K562 (cell line): ENCODE data around the gene ZEB2. TPM values are rescaled to one million over a fixed set of nuclear protein-coding genes. Genes with fewer than 3 reads are reported as not detected.
A peak's percentile ranks its signal among the peaks of the same experiment; 100 is the strongest.

Source experiments
- ATAC-seq: fragments of 200-7000 bp; cut with Tn5 transposase; 3 replicates; pipeline ENCODE4 v1.9.1; 2020; ENCODE audit warnings: moderate library complexity
- BruUV-seq: library from RNA; stranded (reverse); fragments of 400-500 nt; replicated peaks from 2 replicates; lab custom pipeline; 2021; lab: Mats Ljungman, UMichigan
- CTCF ChIA-PET: fragments of 300-600 bp; formaldehyde crosslinking; extraction: SDS; loops from one replicate; lab custom pipeline; 2021; ENCODE audit warnings: low intra/inter-chr PET ratio; lab: Yijun Ruan, JAX
- POLR2A ChIA-PET: fragments of 300-600, 350-650 bp; sonication (Branson Sonifier 250); formaldehyde crosslinking; extraction: SDS; loops from one replicate; lab custom pipeline; 2021; ENCODE audit warnings: antibody characterized with exemption, inconsistent platforms; lab: Yijun Ruan, JAX
- DNase-seq, 4 experiments: peaks; one replicate each; pipeline versions ENCODE4 v3.0.0 to v3.0.0-alpha.2; 2011 to 2018; ENCODE audit warnings: low spot score in 3 of 4, mixed read lengths in 3 of 4; ENCODE audit errors: extremely low read depth in 1 of 4
- FAIRE-seq: peaks from 2 replicates; lab custom pipeline; 2011; peaks lifted over from hg19 to GRCh38; lab: Jason Lieb, UNC
- H2AFZ ChIP-seq: 2 replicates; pipeline ENCODE4 v1.6.0; 2011; ENCODE audit warnings: low read depth, low read length, control low read depth, inconsistent platforms
- H3K27ac ChIP-seq: fragments of 200-600 bp; 3 replicates; pipeline ENCODE4 v1.8.0; 2011; ENCODE audit warnings: low read depth, mild to moderate bottlenecking, control low read depth, inconsistent platforms, low read length, moderate library complexity, mixed read lengths; ENCODE audit errors: extremely low read depth
- H3K27me3 ChIP-seq, 2 experiments: fragments of 300-600 bp in 1 of 2; 2 replicates in 1 of 2; 3 replicates in 1 of 2; pipeline versions ENCODE4 v1.6.0 to v1.8.0; 2011; ENCODE audit warnings: inconsistent platforms in 2 of 2, low read length in 2 of 2, mild to moderate bottlenecking in 1 of 2, mixed read lengths in 1 of 2, moderate library complexity in 1 of 2; ENCODE audit not compliant: control insufficient read depth in 2 of 2, insufficient read depth in 2 of 2
- H3K36me3 ChIP-seq: fragments of 300-600 bp; 3 replicates; pipeline ENCODE4 v1.8.0; 2011; ENCODE audit warnings: mild to moderate bottlenecking, low read length, inconsistent platforms; ENCODE audit not compliant: control insufficient read depth, insufficient read depth
- H3K4me1 ChIP-seq, 2 experiments: fragments of 200-600 bp in 1 of 2; replicated peaks in 1 of 2; 2 replicates in 1 of 2; 3 replicates in 1 of 2; pipeline versions ENCODE4 v1.5.1 to v1.8.0; 2011; ENCODE audit warnings: inconsistent platforms in 2 of 2, low read length in 2 of 2, mild to moderate bottlenecking in 1 of 2, mixed read lengths in 1 of 2, moderate library complexity in 1 of 2; ENCODE audit not compliant: control insufficient read depth in 2 of 2, insufficient read depth in 2 of 2
- H3K4me2 ChIP-seq: 2 replicates; pipeline ENCODE4 v1.6.1; 2011; ENCODE audit warnings: low read length, control low read depth, inconsistent platforms, mixed read lengths; ENCODE audit not compliant: insufficient read depth
- H3K4me3 ChIP-seq: fragments of 200-600 bp; sonication (generic), shearing (Covaris generic); 2 replicates; pipeline ENCODE4 v1.5.1; 2016; ENCODE audit warnings: control low read depth, inconsistent platforms
- H3K79me2 ChIP-seq: fragments of 200-600 bp; 3 replicates; pipeline ENCODE4 v1.8.0; 2011; ENCODE audit warnings: low read length, inconsistent platforms; ENCODE audit not compliant: control insufficient read depth, insufficient read depth
- H3K9ac ChIP-seq, 2 experiments: 2 replicates each; pipeline versions ENCODE4 v1.6.0 to v1.6.1; 2011; ENCODE audit warnings: low read depth in 2 of 2, low read length in 2 of 2, control low read depth in 1 of 2, inconsistent platforms in 1 of 2, mild to moderate bottlenecking in 1 of 2, mixed read lengths in 1 of 2; ENCODE audit not compliant: insufficient read depth in 1 of 2
- H3K9me1 ChIP-seq: one replicate; pipeline ENCODE4 v1.6.0; 2011; ENCODE audit warnings: inconsistent platforms, mild to moderate bottlenecking, low read length, moderate library complexity; ENCODE audit not compliant: control insufficient read depth, insufficient read depth
- H3K9me3 ChIP-seq: replicated peaks from 2 replicates; pipeline ENCODE4 v1.5.1; 2011; ENCODE audit warnings: low read depth, low read length, inconsistent platforms; ENCODE audit not compliant: control insufficient read depth, insufficient read depth
- H4K20me1 ChIP-seq: replicated peaks from 2 replicates; pipeline ENCODE4 v1.6.1; 2011; ENCODE audit warnings: low read length, inconsistent platforms, mixed read lengths; ENCODE audit not compliant: control insufficient read depth, insufficient read depth
- CBFA2T2 ChIP-seq: fragments of 450-650 bp; conservative IDR thresholded peaks from 2 replicates; pipeline ENCODE4 v1.6.1; 2017; ENCODE audit warnings: mild to moderate bottlenecking
- CHD1 ChIP-seq: fragments of 200-600 bp; sonication (generic); IDR thresholded peaks from one replicate; pipeline ENCODE4 v1.6.1; 2012; ENCODE audit warnings: mild to moderate bottlenecking, moderate library complexity, low read length, inconsistent platforms
- EP300 ChIP-seq: IDR thresholded peaks from 2 replicates; pipeline ENCODE4 v1.6.1; 2012; ENCODE audit warnings: low read length, improper control_type of control experiment
- ERF ChIP-seq: fragments of 450-650 bp; formaldehyde crosslinking; IDR thresholded peaks from 2 replicates; pipeline ENCODE4 v1.4.0; 2020; ENCODE audit warnings: mild to moderate bottlenecking, mixed read lengths
- FOXK2 ChIP-seq, 2 experiments: fragments of 450-650 bp; IDR thresholded peaks in 1 of 2; conservative IDR thresholded peaks in 1 of 2; 2 replicates each; pipeline ENCODE4 v1.6.1; 2016; ENCODE audit warnings: low read depth in 2 of 2, mild to moderate bottlenecking in 1 of 2
- GABPB1 ChIP-seq: sonication (generic); formaldehyde crosslinking; IDR thresholded peaks from 2 replicates; pipeline ENCODE4 v1.8.0; 2022; ENCODE audit warnings: mild to moderate bottlenecking, missing genetic modification reagents
- MTA1 ChIP-seq: fragments of 450-650 bp; IDR thresholded peaks from 2 replicates; pipeline ENCODE4 v1.6.1; 2017; ENCODE audit warnings: borderline replicate concordance
- PYGO2 ChIP-seq: fragments of 450-650 bp; IDR thresholded peaks from 2 replicates; pipeline ENCODE4 v1.6.1; 2016; ENCODE audit warnings: mild to moderate bottlenecking, missing genetic modification characterization, moderate library complexity, missing compliant biosample characterization
- SAP30 ChIP-seq: fragments of 200-600 bp; sonication (generic); IDR thresholded peaks from 2 replicates; pipeline ENCODE4 v1.6.1; 2012; ENCODE audit warnings: borderline replicate concordance, low read depth, mild to moderate bottlenecking, moderate library complexity, low read length, control low read depth, inconsistent platforms; ENCODE audit not compliant: insufficient read depth, poor library complexity, severe bottlenecking
- SMAD4 ChIP-seq: fragments of 250-450 bp; sonication (Bioruptor Pico); conservative IDR thresholded peaks from 2 replicates; pipeline ENCODE4 v1.8.0; 2021; ENCODE audit warnings: inconsistent platforms, mild to moderate bottlenecking, moderate library complexity
- STAT5A ChIP-seq: IDR thresholded peaks from 2 replicates; pipeline ENCODE4 v1.6.1; 2012; ENCODE audit warnings: low read length, inconsistent platforms, borderline replicate concordance
- TAF1 ChIP-seq: IDR thresholded peaks from 2 replicates; pipeline ENCODE4 v1.6.1; 2011; ENCODE audit warnings: mild to moderate bottlenecking, low read length, moderate library complexity; ENCODE audit not compliant: insufficient read depth, control insufficient read depth, severe bottlenecking; ENCODE audit errors: extremely low read depth
- TAL1 ChIP-seq: fragments of 450-650 bp; IDR thresholded peaks from 2 replicates; pipeline ENCODE4 v1.6.1; 2016; ENCODE audit warnings: mild to moderate bottlenecking
- ZBTB1 ChIP-seq: sonication (generic); formaldehyde crosslinking; IDR thresholded peaks from 2 replicates; pipeline ENCODE4 v1.8.1; 2023; ENCODE audit warnings: missing genetic modification reagents, low read depth, mild to moderate bottlenecking, borderline replicate concordance
- WGBS: fragments of 100-300 bp; shearing (Covaris generic); methylation state at CpG from one replicate; pipeline ENCODE4 v1.1.6; 2016; ENCODE audit warnings: low coverage, mixed read lengths; ENCODE audit not compliant: insufficient coverage; ENCODE audit errors: missing lambda C conversion rate; 5-methylcytosine and 5-hydroxymethylcytosine counted together
- in situ Hi-C: fragments of 300-500 bp; cut with MboI; formaldehyde crosslinking; loops from 4 replicates; pipeline ENCODE4 v1.15.0; 2018; ENCODE audit warnings: inconsistent platforms, mixed read lengths
- intact Hi-C: fragments of 100-400 bp; cut with micrococcal nuclease; formaldehyde crosslinking; loops from 2 replicates; pipeline ENCODE4 v1.14.2; 2022
- polyA plus RNA-seq, 8 experiments: library from polyadenylated mRNA; depleted of rRNA in 4 of 8; stranded (reverse) in 5 of 8; unstranded in 3 of 8; fragments of >200 nt; fragmentation: Nextera tagmentation in 2 of 8; fragmentation: Illumina TruSeq in 1 of 8; extraction: Ambion mirVana in 2 of 8; extraction: Trizol in 1 of 8; gene quantifications; 2 replicates each; pipeline versions ENCODE4 v1.2.1 to v1.2.3, GENCODE V29; 2011 to 2014; ENCODE audit warnings: inconsistent platforms in 1 of 8, missing spikeins in 1 of 8
- total RNA-seq, 7 experiments: library from RNA; depleted of rRNA in 6 of 7; stranded (reverse); fragments of >200 nt in 6 of 7; fragmentation: Illumina TruSeq in 2 of 7; extraction: Trizol in 2 of 7; gene quantifications; 2 replicates each; pipeline versions ENCODE4 v1.2.1 to v1.2.3, GENCODE V29; 2011 to 2021; ENCODE audit warnings: low replicate concordance in 1 of 7
- TF ChIP-seq, protein P1 (sequence below): fragments of 150-350 bp; IDR thresholded peaks from 2 replicates; pipeline ENCODE4 v1.6.1; 2014; ENCODE audit warnings: low read depth, mild to moderate bottlenecking, low read length, borderline replicate concordance
- TF ChIP-seq, protein P2 (sequence below): fragments of 250-450 bp; sonication (Bioruptor Pico); IDR thresholded peaks from 2 replicates; pipeline ENCODE4 v1.9.0; 2021; ENCODE audit warnings: mild to moderate bottlenecking
- TF ChIP-seq, protein P3 (sequence below): fragments of 450-650 bp; IDR thresholded peaks from 2 replicates; pipeline ENCODE4 v1.6.1; 2014; ENCODE audit warnings: low read depth, mild to moderate bottlenecking, moderate library complexity, borderline replicate concordance

ZEB2 gene
- total and polyA plus RNA-seq, 9 of the 15 experiments (the other 6 are each of a cell fraction or from before 2014, with no cell fraction given): 15.1 to 113 (median 72.3) TPM

DNA sequence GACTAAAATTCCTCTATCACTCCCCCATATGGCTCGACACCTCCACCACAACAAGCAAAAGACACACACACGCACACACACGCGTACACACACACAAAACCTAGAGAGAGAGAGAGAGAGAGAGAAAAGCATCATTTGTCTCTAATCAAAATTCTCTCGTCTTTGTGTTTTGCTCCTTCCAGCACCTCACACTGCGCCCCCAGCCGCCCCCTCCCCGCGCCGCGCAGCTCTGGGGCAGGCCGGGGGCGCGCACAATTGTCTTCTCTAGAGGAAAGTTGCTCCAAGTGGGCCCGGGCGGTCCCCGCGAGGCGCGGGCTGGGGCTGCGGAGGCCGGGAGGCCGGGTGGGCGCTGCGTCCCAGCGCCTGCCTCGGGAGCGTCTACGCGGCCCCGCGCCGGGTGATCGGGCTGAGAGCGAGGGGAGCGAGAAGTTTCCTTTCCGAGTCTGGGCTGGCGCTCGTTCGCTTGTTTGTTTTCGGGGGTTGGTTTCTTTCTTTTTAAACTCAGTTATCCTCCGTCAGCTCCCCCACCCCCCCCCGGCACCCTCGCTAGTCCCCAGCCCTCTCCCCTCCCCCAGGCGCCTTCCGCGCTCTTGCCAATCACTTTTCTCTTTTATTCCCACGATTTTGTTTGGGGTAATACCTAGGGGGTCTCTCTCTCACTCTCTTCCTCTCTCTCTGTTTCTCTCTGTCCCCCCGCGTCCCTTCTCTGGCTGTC lies 4.1 kb downstream of the ZEB2 start:
- peaks cover 96% of the 10 kb centered on the region for H3K79me2 ChIP-seq
- H3K9me3 ChIP-seq: no peaks in the 10 kb centered on the region
- peak; percentile 7 for ATAC-seq
- in situ Hi-C loops: no loop called here
- H3K27ac ChIP-seq: peak overlapping the region; percentile 95
- POLR2A ChIA-PET: interaction anchor here (0.7 to 1.2 kb wide), 5 partner anchors 9 to 772 kb away, joined by 3 to 4 read pairs (median 3); no protein-coding TSS in a partner anchor
- H3K4me1 ChIP-seq: peaks cover 18 to 38% of the 10 kb centered on the region in 2 experiments
- no TSS peak for BruUV-seq
- peaks cover 21% of the 10 kb centered on the region for H4K20me1 ChIP-seq
- no peaks in the 10 kb centered on the region for H3K27me3 ChIP-seq
- no peak overlapping the region for H2AFZ ChIP-seq
- peak overlapping the region; percentile 80 for H3K4me2 ChIP-seq
- FAIRE-seq: peak; percentile 63
- peak; percentile 32 to 61 (median 42) for DNase-seq
- H3K4me3 ChIP-seq: peak overlapping the region; percentile 91
- H3K9ac ChIP-seq: peak overlapping the region; percentile 96 to 97
- CTCF ChIA-PET: no interaction called here
- H3K9me1 ChIP-seq: no peaks in the 10 kb centered on the region
- H3K36me3 ChIP-seq: peaks cover 54% of the 10 kb centered on the region
- intact Hi-C loops: no loop called here
- WGBS: 0% methylated on average over 23 of the region's 50 CpGs
- TF ChIP-seq SMAD4 (peak; percentile 53), EP300 (no peak), CBFA2T2 (no peak), ZBTB1 (CRISPR knock-in tag) (no peak), CHD1 (peak; percentile 82), MTA1 (no peak), FOXK2 (conservative IDR thresholded peaks at IDR 0.05 in 1 of 2, IDR thresholded peaks at IDR 0.05 in 1 of 2; ENCODE audit: low read depth in 2 of 2) (peak; percentile 34 to 47; a peak in 1 of 4 replicates), TAL1 (no peak), GABPB1 (peak; percentile 28; the same call in 1 of the 2 replicates), TAF1 (peak; percentile 17), STAT5A (no peak), ERF (CRISPR knock-in tag) (0 out of 2 replicates have a peak, but pooled peaks have one; percentile 20), SAP30 (peak; percentile 11), PYGO2 (no peak)
- TF ChIP-seq, protein P1, sequence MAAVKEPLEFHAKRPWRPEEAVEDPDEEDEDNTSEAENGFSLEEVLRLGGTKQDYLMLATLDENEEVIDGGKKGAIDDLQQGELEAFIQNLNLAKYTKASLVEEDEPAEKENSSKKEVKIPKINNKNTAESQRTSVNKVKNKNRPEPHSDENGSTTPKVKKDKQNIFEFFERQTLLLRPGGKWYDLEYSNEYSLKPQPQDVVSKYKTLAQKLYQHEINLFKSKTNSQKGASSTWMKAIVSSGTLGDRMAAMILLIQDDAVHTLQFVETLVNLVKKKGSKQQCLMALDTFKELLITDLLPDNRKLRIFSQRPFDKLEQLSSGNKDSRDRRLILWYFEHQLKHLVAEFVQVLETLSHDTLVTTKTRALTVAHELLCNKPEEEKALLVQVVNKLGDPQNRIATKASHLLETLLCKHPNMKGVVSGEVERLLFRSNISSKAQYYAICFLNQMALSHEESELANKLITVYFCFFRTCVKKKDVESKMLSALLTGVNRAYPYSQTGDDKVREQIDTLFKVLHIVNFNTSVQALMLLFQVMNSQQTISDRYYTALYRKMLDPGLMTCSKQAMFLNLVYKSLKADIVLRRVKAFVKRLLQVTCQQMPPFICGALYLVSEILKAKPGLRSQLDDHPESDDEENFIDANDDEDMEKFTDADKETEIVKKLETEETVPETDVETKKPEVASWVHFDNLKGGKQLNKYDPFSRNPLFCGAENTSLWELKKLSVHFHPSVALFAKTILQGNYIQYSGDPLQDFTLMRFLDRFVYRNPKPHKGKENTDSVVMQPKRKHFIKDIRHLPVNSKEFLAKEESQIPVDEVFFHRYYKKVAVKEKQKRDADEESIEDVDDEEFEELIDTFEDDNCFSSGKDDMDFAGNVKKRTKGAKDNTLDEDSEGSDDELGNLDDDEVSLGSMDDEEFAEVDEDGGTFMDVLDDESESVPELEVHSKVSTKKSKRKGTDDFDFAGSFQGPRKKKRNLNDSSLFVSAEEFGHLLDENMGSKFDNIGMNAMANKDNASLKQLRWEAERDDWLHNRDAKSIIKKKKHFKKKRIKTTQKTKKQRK: no peak
- TF ChIP-seq, protein P2, sequence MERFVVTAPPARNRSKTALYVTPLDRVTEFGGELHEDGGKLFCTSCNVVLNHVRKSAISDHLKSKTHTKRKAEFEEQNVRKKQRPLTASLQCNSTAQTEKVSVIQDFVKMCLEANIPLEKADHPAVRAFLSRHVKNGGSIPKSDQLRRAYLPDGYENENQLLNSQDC (CRISPR knock-in tag): no peak
- TF ChIP-seq, protein P3, sequence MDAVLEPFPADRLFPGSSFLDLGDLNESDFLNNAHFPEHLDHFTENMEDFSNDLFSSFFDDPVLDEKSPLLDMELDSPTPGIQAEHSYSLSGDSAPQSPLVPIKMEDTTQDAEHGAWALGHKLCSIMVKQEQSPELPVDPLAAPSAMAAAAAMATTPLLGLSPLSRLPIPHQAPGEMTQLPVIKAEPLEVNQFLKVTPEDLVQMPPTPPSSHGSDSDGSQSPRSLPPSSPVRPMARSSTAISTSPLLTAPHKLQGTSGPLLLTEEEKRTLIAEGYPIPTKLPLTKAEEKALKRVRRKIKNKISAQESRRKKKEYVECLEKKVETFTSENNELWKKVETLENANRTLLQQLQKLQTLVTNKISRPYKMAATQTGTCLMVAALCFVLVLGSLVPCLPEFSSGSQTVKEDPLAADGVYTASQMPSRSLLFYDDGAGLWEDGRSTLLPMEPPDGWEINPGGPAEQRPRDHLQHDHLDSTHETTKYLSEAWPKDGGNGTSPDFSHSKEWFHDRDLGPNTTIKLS: no peak
